Neuronal stem cell (in vitro differentiated cells): Measurements from ENCODE around the gene CRIP3. TPM values are rescaled to one million over a fixed set of nuclear protein-coding genes. Genes with fewer than 3 reads are reported as not detected.
"Not testable (repeated sequence)": the region's sequence is repeated elsewhere in the genome, so short reads cannot be mapped to it uniquely, and the experiment has no call there.

ENCODE experiments used
- DNase-seq: peaks from one replicate; pipeline ENCODE4 v3.0.0-alpha.2; 2013; ENCODE audit warnings: low spot score
- H2AFZ ChIP-seq: one replicate; pipeline ENCODE4 v1.6.1; 2013; ENCODE audit warnings: mild to moderate bottlenecking, low read length, inconsistent platforms
- H2AK5ac ChIP-seq: 2 replicates; pipeline ENCODE4 v1.6.1; 2013; ENCODE audit warnings: low read depth, mild to moderate bottlenecking, inconsistent platforms, low read length, moderate library complexity, mixed read lengths
- H2BK120ac ChIP-seq: 2 replicates; pipeline ENCODE4 v1.6.1; 2013; ENCODE audit warnings: low read depth, mild to moderate bottlenecking, inconsistent platforms, low read length, moderate library complexity, mixed read lengths
- H2BK12ac ChIP-seq: one replicate; pipeline ENCODE4 v1.6.1; 2013; ENCODE audit warnings: low read length, inconsistent platforms
- H2BK15ac ChIP-seq: 2 replicates; pipeline ENCODE4 v1.6.1; 2013; ENCODE audit warnings: mild to moderate bottlenecking, low read length, inconsistent platforms, mixed read lengths
- H2BK5ac ChIP-seq: one replicate; pipeline ENCODE4 v1.6.1; 2013; ENCODE audit warnings: inconsistent platforms, mild to moderate bottlenecking, low read length, moderate library complexity
- H3K14ac ChIP-seq: one replicate; pipeline ENCODE4 v1.6.1; 2013; ENCODE audit warnings: low read length, inconsistent platforms
- H3K18ac ChIP-seq: 2 replicates; pipeline ENCODE4 v1.6.1; 2013; ENCODE audit warnings: low read length, inconsistent platforms
- H3K23ac ChIP-seq: 2 replicates; pipeline ENCODE4 v1.6.1; 2013; ENCODE audit warnings: low read depth, mild to moderate bottlenecking, mixed read lengths, low read length, inconsistent platforms; ENCODE audit not compliant: poor library complexity
- H3K27ac ChIP-seq: replicated peaks from 3 replicates; pipeline ENCODE4 v1.5.1; 2013; ENCODE audit warnings: low read length, inconsistent platforms
- H3K27me3 ChIP-seq, 3 experiments: 2 replicates each; pipeline ENCODE4 v1.6.1; 2013; ENCODE audit warnings: low read length in 3 of 3, mild to moderate bottlenecking in 2 of 3, inconsistent platforms in 1 of 3, low read depth in 1 of 3, mixed read lengths in 1 of 3, moderate library complexity in 1 of 3; ENCODE audit not compliant: control insufficient read depth in 3 of 3, insufficient read depth in 3 of 3
- H3K36me3 ChIP-seq, 2 donors: replicated peaks in 1 of 2; 2 replicates each; pipeline ENCODE4 v1.6.1; 2013; ENCODE audit warnings: low read length in 2 of 2; ENCODE audit not compliant: control insufficient read depth in 2 of 2, insufficient read depth in 2 of 2
- H3K4ac ChIP-seq: 2 replicates; pipeline ENCODE4 v1.6.1; 2013; ENCODE audit warnings: inconsistent platforms, mild to moderate bottlenecking, low read length, moderate library complexity
- H3K4me1 ChIP-seq, 2 donors: 1 replicate in 1 of 2; 2 replicates in 1 of 2; pipeline ENCODE4 v1.6.1; 2013; ENCODE audit warnings: low read length in 2 of 2, low read depth in 1 of 2; ENCODE audit not compliant: control insufficient read depth in 2 of 2, insufficient read depth in 1 of 2
- H3K4me2 ChIP-seq: one replicate; pipeline ENCODE4 v1.6.1; 2013; ENCODE audit warnings: mild to moderate bottlenecking, low read length, inconsistent platforms; ENCODE audit not compliant: insufficient read depth, poor library complexity, severe bottlenecking
- H3K4me3 ChIP-seq, 2 donors: 2 replicates each; pipeline ENCODE4 v1.5.1; 2013; ENCODE audit warnings: low read length in 2 of 2, mild to moderate bottlenecking in 2 of 2, inconsistent platforms in 1 of 2, moderate library complexity in 1 of 2
- H3K79me1 ChIP-seq: one replicate; pipeline ENCODE4 v1.6.1; 2013; ENCODE audit warnings: low read depth, mild to moderate bottlenecking, inconsistent platforms, low read length, moderate library complexity
- H3K9ac ChIP-seq: one replicate; pipeline ENCODE4 v1.6.1; 2013; ENCODE audit warnings: mild to moderate bottlenecking, low read depth, low read length, inconsistent platforms; ENCODE audit not compliant: poor library complexity
- H3K9me3 ChIP-seq, 2 donors: replicated peaks in 1 of 2; 2 replicates each; pipeline versions ENCODE3 to v1.6.1; 2013; ENCODE audit warnings: low read length in 2 of 2, mild to moderate bottlenecking in 2 of 2, inconsistent platforms in 1 of 2, low read depth in 1 of 2, mixed read lengths in 1 of 2, moderate library complexity in 1 of 2; ENCODE audit not compliant: control insufficient read depth in 2 of 2, insufficient read depth in 1 of 2
- H4K8ac ChIP-seq: one replicate; pipeline ENCODE4 v1.6.1; 2013; ENCODE audit warnings: low read depth, mild to moderate bottlenecking, inconsistent platforms, low read length, moderate library complexity
- H4K91ac ChIP-seq: one replicate; pipeline ENCODE4 v1.6.1; 2013; ENCODE audit warnings: low read length, low read depth, mild to moderate bottlenecking, inconsistent platforms; ENCODE audit not compliant: poor library complexity
- WGBS, 2 donors: extraction: QIAGEN DNeasy Blood & Tissue Kit; methylation state at CpG; one replicate each; pipeline ENCODE4 v1.1.7; 2013; ENCODE audit warnings: missing lambda C conversion rate in 2 of 2, mixed read lengths in 1 of 2; ENCODE audit not compliant: insufficient read length in 2 of 2, insufficient replicate concordance in 1 of 2; ENCODE audit errors: extremely low coverage in 2 of 2; 5-methylcytosine and 5-hydroxymethylcytosine counted together
- polyA plus RNA-seq, 2 experiments: library from polyadenylated mRNA; stranded (reverse); fragments of 200-250 nt; gene quantifications; one replicate each; pipeline ENCODE4 v1.2.3, GENCODE V29; 2013

Gene CRIP3, protein sequence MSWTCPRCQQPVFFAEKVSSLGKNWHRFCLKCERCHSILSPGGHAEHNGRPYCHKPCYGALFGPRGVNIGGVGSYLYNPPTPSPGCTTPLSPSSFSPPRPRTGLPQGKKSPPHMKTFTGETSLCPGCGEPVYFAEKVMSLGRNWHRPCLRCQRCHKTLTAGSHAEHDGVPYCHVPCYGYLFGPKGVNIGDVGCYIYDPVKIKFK
- polyA plus RNA-seq (2013, experiment 1 of 2), result 25.5 TPM
- polyA plus RNA-seq (2013, experiment 2 of 2), result 24.5 TPM

DNA sequence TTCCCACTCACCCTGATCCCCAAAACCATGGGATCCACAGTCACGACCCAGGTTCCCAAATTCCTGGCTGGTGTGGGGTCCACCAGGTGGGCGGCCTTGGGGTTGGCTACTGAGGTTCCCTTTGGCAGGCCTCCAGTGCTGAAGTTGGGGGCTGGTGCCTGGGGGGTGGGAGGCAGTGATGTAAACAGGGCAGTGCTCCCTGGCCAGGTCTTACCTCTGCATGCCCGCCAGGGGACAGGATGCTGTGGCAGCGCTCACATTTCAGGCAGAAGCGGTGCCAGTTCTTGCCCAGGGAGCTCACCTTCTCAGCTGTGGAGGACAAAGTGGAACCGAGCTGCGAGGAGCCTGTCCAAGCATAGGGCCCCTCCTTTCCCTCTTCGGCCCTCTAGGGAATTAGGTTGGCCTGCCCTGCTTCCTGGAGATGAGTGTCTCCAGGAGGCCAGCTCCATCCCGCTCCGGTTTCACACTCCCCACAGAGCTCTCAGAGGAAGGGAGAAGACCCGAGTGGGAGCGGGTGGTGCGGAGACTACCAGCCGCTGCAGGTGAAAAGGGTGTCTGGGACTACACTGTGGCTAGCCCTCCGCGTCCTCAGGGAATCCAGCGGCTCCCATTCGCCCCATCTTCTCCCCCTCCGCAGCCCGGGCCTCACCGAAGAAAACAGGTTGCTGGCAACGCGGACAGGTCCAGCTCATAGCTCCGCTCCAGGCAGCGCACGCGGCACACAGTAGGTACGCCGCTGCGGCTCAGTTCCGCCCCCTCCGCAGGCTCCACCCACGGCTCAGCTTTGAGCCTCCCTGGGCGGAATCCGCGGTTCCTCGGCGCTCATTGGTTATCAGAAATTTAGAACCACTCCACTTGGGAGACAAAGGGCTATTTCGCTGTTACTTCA is at the start of gene CRIP3:
CRIP3 (minus strand) TSS at position 726 of the 889 bp plus-strand sequence; CDS start at position 692, 34 bp downstream.
- peak within 1 kb of the TSS; percentile 84 for H3K4ac ChIP-seq

DNA sequence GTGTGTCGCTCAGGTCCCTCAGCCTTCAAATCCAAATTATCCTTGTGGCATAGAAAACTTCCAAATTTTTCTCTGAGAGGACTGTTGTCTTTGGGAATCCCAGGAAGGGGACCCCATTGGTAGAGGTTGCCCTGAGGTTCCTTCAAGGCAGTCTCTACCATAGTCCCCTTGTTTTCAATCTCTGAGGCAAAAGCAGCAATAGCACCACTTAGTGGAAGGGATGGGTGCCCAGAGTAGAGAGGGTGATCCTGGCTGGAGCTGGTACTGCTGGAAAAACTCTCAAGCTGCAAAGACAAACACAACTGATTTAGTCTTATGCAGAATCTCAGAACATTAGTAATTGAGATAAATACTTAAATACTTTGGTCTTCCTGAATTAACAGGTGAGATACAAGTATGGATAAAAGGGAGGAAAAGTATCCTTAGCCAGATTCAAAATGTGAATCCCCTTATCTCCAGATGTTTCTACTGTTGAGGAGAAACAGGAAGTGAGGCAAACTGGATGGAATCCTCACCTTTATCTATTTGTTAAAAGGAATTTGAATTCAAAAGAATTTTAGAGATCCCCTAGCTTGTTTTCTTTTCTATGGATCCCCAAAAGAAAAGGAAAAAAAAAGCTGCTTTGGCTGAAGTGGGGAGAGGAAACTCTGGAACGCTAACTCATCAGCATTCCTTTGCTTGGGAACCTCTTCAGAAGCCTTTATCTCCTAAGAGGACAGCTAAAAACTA is 47.4 kb upstream of the CRIP3 start:
- Histone ChIP-seq H3K4me1 (no peaks in the 10 kb centered on the region), H3K9me3 (no peaks in the 10 kb centered on the region), H3K23ac (no peak overlapping the region), H3K4me2 (no peak overlapping the region), H3K18ac (no peak overlapping the region), H4K91ac (no peak overlapping the region), H3K79me1 (no peaks in the 10 kb centered on the region), H3K14ac (no peak overlapping the region), H2BK120ac (no peak overlapping the region), H3K4me3 (no peak overlapping the region), H2BK12ac (no peak overlapping the region), H3K27ac (no peak overlapping the region), H2BK5ac (no peak overlapping the region), H4K8ac (no peak overlapping the region), H2BK15ac (no peak overlapping the region), H3K9ac (no peak overlapping the region), H2AFZ (no peak overlapping the region), H3K4ac (no peak overlapping the region), H2AK5ac (no peak overlapping the region), H3K27me3 (no peaks in the 10 kb centered on the region), H3K36me3 (peaks cover 24 to 90% of the 10 kb centered on the region in 2 donors)
- no CpG with 5 or more reads among the region's 2 CpGs for WGBS, 2 donors
- DNase-seq, result no peak

More for the DNA sequence above, at the start of gene CRIP3:
- Histone ChIP-seq H2AFZ (peak within 1 kb of the TSS; percentile 86), H2BK120ac (peak within 1 kb of the TSS; percentile 90), H3K36me3 (no peaks in the 10 kb centered on the region), H3K9ac (peak within 1 kb of the TSS; percentile 88), H3K14ac (peak within 1 kb of the TSS; percentile 79), H2BK5ac (peak within 1 kb of the TSS; percentile 44), H3K27ac (no peak within 1 kb of the TSS), H3K9me3 (no peaks in the 10 kb centered on the region), H3K4me3 (peak within 1 kb of the TSS; percentile 15 to 82), H2BK15ac (peak within 1 kb of the TSS; percentile 99), H3K4me2 (peak within 1 kb of the TSS; percentile 79), H3K23ac (peak within 1 kb of the TSS; percentile 87), H3K18ac (peak within 1 kb of the TSS; percentile 96), H3K79me1 (peaks cover 2% of the 10 kb centered on the region), H2AK5ac (peak within 1 kb of the TSS; percentile 93), H4K8ac (peak within 1 kb of the TSS; percentile 90), H4K91ac (peak within 1 kb of the TSS; percentile 26), H3K4me1 (peaks cover 0 to 16% of the 10 kb centered on the region in 2 donors), H2BK12ac (peak within 1 kb of the TSS; percentile 42), H3K27me3 (peaks cover 0 to 55% (median 4%) of the 10 kb centered on the region in 3 experiments)
- no CpG with 5 or more reads among the region's 39 CpGs for whole genome bisulfite sequencing, 2 donors
- peak; percentile 48 for DNase-seq

DNA sequence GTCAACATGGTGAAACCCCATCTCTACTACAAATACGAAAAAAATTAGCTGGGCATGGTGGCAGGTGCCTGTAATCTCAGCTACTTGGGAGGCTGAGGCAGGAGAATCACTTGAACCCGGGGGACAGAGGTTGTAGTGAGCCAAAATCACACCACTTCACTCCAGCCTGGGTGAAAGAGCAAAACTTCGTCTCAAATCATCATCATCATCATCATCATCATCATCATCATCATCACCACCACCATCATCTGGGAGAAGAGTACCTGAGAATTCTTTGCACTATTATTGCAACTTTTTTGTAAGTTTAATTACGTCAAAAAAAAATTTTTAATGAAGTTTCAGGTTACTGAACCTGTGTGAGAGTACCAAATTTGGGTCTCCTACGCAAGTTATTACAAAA is 43.3 kb upstream of the CRIP3 start:
- H3K9ac ChIP-seq, H3K27me3 ChIP-seq, H3K9me3 ChIP-seq, H2AFZ ChIP-seq, H2BK12ac ChIP-seq, H3K14ac ChIP-seq, H2BK120ac ChIP-seq, H2BK5ac ChIP-seq, H3K4me3 ChIP-seq, H4K8ac ChIP-seq, H2AK5ac ChIP-seq, H3K79me1 ChIP-seq, H2BK15ac ChIP-seq, DNase-seq, H4K91ac ChIP-seq, H3K23ac ChIP-seq, H3K4ac ChIP-seq, H3K18ac ChIP-seq, H3K4me2 ChIP-seq, H3K27ac ChIP-seq, H3K4me1 ChIP-seq: not testable (repeated sequence)
- WGBS, 2 donors, result no CpG with 5 or more reads among the region's 5 CpGs
- H3K36me3 ChIP-seq, result peaks cover 22 to 87% of the 10 kb centered on the region in 2 donors
